Endothelial cell (in vitro differentiated cells): Measurements from ENCODE around the gene PNPLA8. TPM values are rescaled to one million over a fixed set of nuclear protein-coding genes. Genes with fewer than 3 reads are reported as not detected.
"Not testable (repeated sequence)": the region's sequence is repeated elsewhere in the genome, so short reads cannot be mapped to it uniquely, and the experiment has no call there.

Experiments
- DNase-seq: peaks from one replicate; pipeline ENCODE4 v3.0.0; 2021; ENCODE audit warnings: low spot score
- H3K27ac Mint-ChIP-seq: one replicate; pipeline ENCODE4 v1.8.0; 2021; ENCODE audit warnings: mixed read lengths, inconsistent platforms; ENCODE audit not compliant: unreplicated experiment
- H3K27me3 Mint-ChIP-seq: one replicate; pipeline ENCODE4 v1.8.0; 2021; ENCODE audit warnings: mild to moderate bottlenecking, moderate library complexity, mixed read lengths, inconsistent platforms; ENCODE audit not compliant: unreplicated experiment
- H3K36me3 Mint-ChIP-seq: one replicate; pipeline ENCODE4 v1.8.0; 2021; ENCODE audit warnings: mild to moderate bottlenecking, low read depth, mixed read lengths, inconsistent platforms; ENCODE audit not compliant: unreplicated experiment
- H3K4me1 Mint-ChIP-seq: one replicate; pipeline ENCODE4 v1.8.0; 2021; ENCODE audit warnings: mild to moderate bottlenecking, mixed read lengths, inconsistent platforms; ENCODE audit not compliant: unreplicated experiment
- H3K4me3 Mint-ChIP-seq: one replicate; pipeline ENCODE4 v1.8.0; 2021; ENCODE audit warnings: mild to moderate bottlenecking, mixed read lengths, inconsistent platforms; ENCODE audit not compliant: unreplicated experiment
- H3K9me3 Mint-ChIP-seq: one replicate; pipeline ENCODE4 v1.8.0; 2021; ENCODE audit warnings: mixed read lengths, inconsistent platforms; ENCODE audit not compliant: unreplicated experiment
- total RNA-seq: library from RNA; stranded (reverse); fragmentation: NEBNext Ultra II Directional; extraction: Animal tissue kit (Norgen Biotek cat#: 25700); gene quantifications from one replicate; pipeline ENCODE4 v1.2.1, GENCODE V29; 2021; ENCODE audit not compliant: unreplicated experiment
- TF ChIP-seq, protein P1 (sequence below): fragments of 200-600 bp; sonication (generic); IDR thresholded peaks from one replicate; pipeline ENCODE4 v1.5.0; 2021; ENCODE audit warnings: antibody characterized with exemption; ENCODE audit not compliant: unreplicated experiment

PNPLA8 gene
- total RNA-seq, 1 donor from 2014 or later, result 15.6 TPM

- H3K4me3 Mint-ChIP-seq, result no peak overlapping the region
- DNase-seq, result no peak
- TF ChIP-seq, protein P1, sequence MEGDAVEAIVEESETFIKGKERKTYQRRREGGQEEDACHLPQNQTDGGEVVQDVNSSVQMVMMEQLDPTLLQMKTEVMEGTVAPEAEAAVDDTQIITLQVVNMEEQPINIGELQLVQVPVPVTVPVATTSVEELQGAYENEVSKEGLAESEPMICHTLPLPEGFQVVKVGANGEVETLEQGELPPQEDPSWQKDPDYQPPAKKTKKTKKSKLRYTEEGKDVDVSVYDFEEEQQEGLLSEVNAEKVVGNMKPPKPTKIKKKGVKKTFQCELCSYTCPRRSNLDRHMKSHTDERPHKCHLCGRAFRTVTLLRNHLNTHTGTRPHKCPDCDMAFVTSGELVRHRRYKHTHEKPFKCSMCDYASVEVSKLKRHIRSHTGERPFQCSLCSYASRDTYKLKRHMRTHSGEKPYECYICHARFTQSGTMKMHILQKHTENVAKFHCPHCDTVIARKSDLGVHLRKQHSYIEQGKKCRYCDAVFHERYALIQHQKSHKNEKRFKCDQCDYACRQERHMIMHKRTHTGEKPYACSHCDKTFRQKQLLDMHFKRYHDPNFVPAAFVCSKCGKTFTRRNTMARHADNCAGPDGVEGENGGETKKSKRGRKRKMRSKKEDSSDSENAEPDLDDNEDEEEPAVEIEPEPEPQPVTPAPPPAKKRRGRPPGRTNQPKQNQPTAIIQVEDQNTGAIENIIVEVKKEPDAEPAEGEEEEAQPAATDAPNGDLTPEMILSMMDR, result no peak
- peaks cover 4% of the 10 kb centered on the region for H3K4me1 Mint-ChIP-seq
- H3K36me3 Mint-ChIP-seq, result peaks cover 12% of the 10 kb centered on the region
- no peaks in the 10 kb centered on the region for H3K27me3 Mint-ChIP-seq
- no peaks in the 10 kb centered on the region for H3K9me3 Mint-ChIP-seq
- no peak overlapping the region for H3K27ac Mint-ChIP-seq
These were observed 46.8 kb downstream of the PNPLA8 start for GRCh38 chr7:108479118-108479517.

GRCh38 chr7:108468246-108468645 is 57.7 kb downstream of the PNPLA8 start:
- H3K4me1 Mint-ChIP-seq, result peaks cover 11% of the 10 kb centered on the region
- DNase-seq, result no peak
- no peaks in the 10 kb centered on the region for H3K36me3 Mint-ChIP-seq
- TF ChIP-seq, protein P1, result no peak
- no peak overlapping the region for H3K4me3 Mint-ChIP-seq
- no peaks in the 10 kb centered on the region for H3K27me3 Mint-ChIP-seq
- peak overlapping the region; percentile 50 for H3K27ac Mint-ChIP-seq
- no peaks in the 10 kb centered on the region for H3K9me3 Mint-ChIP-seq

DNA sequence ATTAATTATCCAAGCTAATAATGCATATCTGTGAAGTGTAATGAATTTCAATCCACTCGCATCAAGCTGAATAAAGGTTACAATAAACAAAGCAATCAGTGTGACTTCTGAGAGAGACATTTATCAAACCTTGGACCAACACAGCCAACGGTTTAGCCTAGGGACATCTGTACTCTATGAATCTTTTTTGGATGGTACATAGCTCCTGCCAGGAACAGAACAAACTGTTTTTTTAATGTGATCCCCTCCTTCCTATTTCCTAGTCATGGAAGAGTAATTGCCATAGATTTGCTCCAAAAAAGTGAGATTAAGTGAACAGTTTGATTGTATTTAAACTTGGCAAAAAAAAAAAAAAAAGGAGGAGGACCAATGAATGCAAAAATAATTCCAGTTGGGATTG is 58.5 kb downstream of the PNPLA8 start:
- no peak overlapping the region for H3K27ac Mint-ChIP-seq

DNA sequence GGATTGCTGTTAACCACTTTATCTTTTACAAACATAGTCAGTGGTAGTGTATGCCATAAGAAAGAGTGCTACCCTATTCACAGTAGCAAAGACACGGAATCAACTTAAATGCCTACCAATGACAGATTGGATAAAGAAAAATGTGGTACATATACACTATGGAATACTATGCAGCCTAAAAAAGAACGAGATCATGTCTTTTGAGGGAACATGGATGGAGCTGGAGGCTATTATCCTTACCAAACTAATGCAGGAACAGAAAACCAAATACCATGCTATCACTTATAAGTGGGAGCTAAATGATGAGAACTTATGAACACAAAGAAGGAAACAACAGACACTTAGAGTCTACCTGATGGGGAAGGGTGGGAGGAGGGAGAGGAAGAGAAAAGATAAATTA is 59.6 kb downstream of the PNPLA8 start:
- not testable (repeated sequence) for H3K36me3 Mint-ChIP-seq, H3K27ac Mint-ChIP-seq, H3K9me3 Mint-ChIP-seq, H3K27me3 Mint-ChIP-seq, DNase-seq, H3K4me3 Mint-ChIP-seq
- H3K4me1 Mint-ChIP-seq, result peaks cover 11% of the 10 kb centered on the region

More for the DNA sequence above, 58.5 kb downstream of the PNPLA8 start:
- no peak for DNase-seq
- no peak overlapping the region for H3K4me3 Mint-ChIP-seq
- H3K36me3 Mint-ChIP-seq, result no peaks in the 10 kb centered on the region
- H3K4me1 Mint-ChIP-seq, result peaks cover 11% of the 10 kb centered on the region
- H3K27me3 Mint-ChIP-seq, result no peaks in the 10 kb centered on the region
- TF ChIP-seq, protein P1, result no peak
- no peaks in the 10 kb centered on the region for H3K9me3 Mint-ChIP-seq

- TF ChIP-seq, protein P1, result no peak
- peaks cover 11% of the 10 kb centered on the region for H3K4me1 Mint-ChIP-seq
- H3K4me3 Mint-ChIP-seq, result no peak overlapping the region
- DNase-seq, result no peak
- H3K36me3 Mint-ChIP-seq, result no peaks in the 10 kb centered on the region
- H3K27ac Mint-ChIP-seq, result no peak overlapping the region
- H3K27me3 Mint-ChIP-seq, result no peaks in the 10 kb centered on the region
- no peaks in the 10 kb centered on the region for H3K9me3 Mint-ChIP-seq
These were observed 61.2 kb downstream of the PNPLA8 start for GRCh38 chr7:108464743-108465142.

DNA sequence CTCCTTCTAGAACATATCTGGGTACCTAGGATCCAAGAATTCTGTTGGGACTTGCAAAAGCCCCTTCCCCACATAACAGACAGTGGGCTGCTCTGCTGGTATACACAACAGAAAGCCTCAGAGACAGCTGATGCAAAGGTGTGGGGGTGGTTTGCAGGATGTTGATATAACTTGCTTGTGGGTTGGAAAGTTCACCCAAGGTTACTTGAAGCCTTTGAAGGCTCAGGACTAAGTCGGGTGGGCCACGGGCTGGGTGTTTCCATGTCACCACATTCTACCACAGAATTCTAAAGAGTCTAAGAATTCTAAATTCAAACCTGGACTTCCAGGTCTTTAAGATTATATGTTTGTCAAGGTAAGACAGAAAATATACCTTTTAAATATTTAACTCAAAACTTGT is 62.3 kb downstream of the PNPLA8 start:
- no peaks in the 10 kb centered on the region for H3K27me3 Mint-ChIP-seq
- H3K4me1 Mint-ChIP-seq, result peaks cover 10% of the 10 kb centered on the region
- no peaks in the 10 kb centered on the region for H3K36me3 Mint-ChIP-seq
- no peak overlapping the region for H3K4me3 Mint-ChIP-seq
- no peak overlapping the region for H3K27ac Mint-ChIP-seq
- TF ChIP-seq, protein P1, result no peak
- DNase-seq, result no peak
- no peaks in the 10 kb centered on the region for H3K9me3 Mint-ChIP-seq
